SK-N-SH (cell line): ENCODE data around the gene SRGAP1. TPM values are rescaled to one million over a fixed set of nuclear protein-coding genes. Genes with fewer than 3 reads are reported as not detected.

Experiments
- CTCF ChIA-PET: fragments of 300-600, 350-600 bp; formaldehyde crosslinking; extraction: SDS; loops from one replicate; lab custom pipeline; 2021; lab: Yijun Ruan, JAX
- POLR2A ChIA-PET: fragments of 350-600 bp; sonication (Branson Sonifier 250); formaldehyde crosslinking; extraction: SDS; loops from one replicate; lab custom pipeline; 2020; ENCODE audit warnings: antibody characterized with exemption, inconsistent platforms; lab: Yijun Ruan, JAX
- DNase-seq: peaks from one replicate; pipeline ENCODE4 v3.0.0; 2012
- H2AFZ ChIP-seq: fragments of 200-600 bp; sonication (generic); 2 replicates; pipeline ENCODE4 v1.8.1; 2016; ENCODE audit warnings: antibody characterized with exemption, mild to moderate bottlenecking, low read depth
- H3F3A ChIP-seq: fragments of 200-600 bp; sonication (generic); replicated peaks from 2 replicates; pipeline ENCODE3; 2016; ENCODE audit warnings: antibody characterized with exemption, mild to moderate bottlenecking; ENCODE audit not compliant: insufficient read depth
- H3K27ac ChIP-seq, 2 experiments: fragments of 200-500 bp in 1 of 2; fragments of 200-600 bp in 1 of 2; sonication (Bioruptor generic) in 1 of 2; sonication (generic), shearing (Covaris generic) in 1 of 2; 2 replicates each; pipeline versions ENCODE4 v1.5.1 to v1.6.1; 2014 to 2016; ENCODE audit warnings: low read depth in 2 of 2, inconsistent platforms in 1 of 2, low read length in 1 of 2, mild to moderate bottlenecking in 1 of 2, mixed read lengths in 1 of 2
- H3K27me3 ChIP-seq: fragments of 200-600 bp; sonication (generic), shearing (Covaris generic); 2 replicates; pipeline ENCODE4 v1.6.1; 2016; ENCODE audit warnings: mixed run types; ENCODE audit not compliant: insufficient read depth
- H3K36me3 ChIP-seq, 2 experiments: fragments of 200-500 bp in 1 of 2; fragments of 200-600 bp in 1 of 2; sonication (Bioruptor generic) in 1 of 2; sonication (generic) in 1 of 2; replicated peaks in 1 of 2; 2 replicates each; pipeline versions ENCODE3 to v1.5.1; 2014 to 2016; ENCODE audit warnings: low read length in 1 of 2, mild to moderate bottlenecking in 1 of 2; ENCODE audit not compliant: insufficient read depth in 2 of 2, control insufficient read depth in 1 of 2
- H3K4me1 ChIP-seq, 2 experiments: fragments of 200-500 bp in 1 of 2; fragments of 200-600 bp in 1 of 2; sonication (Bioruptor generic) in 1 of 2; sonication (generic), shearing (Covaris generic) in 1 of 2; 2 replicates each; pipeline versions ENCODE4 v1.5.1 to v1.6.1; 2014 to 2016; ENCODE audit warnings: low read depth in 1 of 2, low read length in 1 of 2, mixed run types in 1 of 2; ENCODE audit not compliant: insufficient read depth in 2 of 2, control insufficient read depth in 1 of 2
- H3K4me2 ChIP-seq: fragments of 200-600 bp; sonication (generic), shearing (Covaris generic); 2 replicates; pipeline ENCODE4 v1.6.1; 2017; ENCODE audit warnings: mixed run types
- H3K4me3 ChIP-seq, 2 experiments: fragments of 200-500 bp in 1 of 2; fragments of 200-600 bp in 1 of 2; sonication (Bioruptor generic) in 1 of 2; sonication (generic), shearing (Covaris generic) in 1 of 2; 2 replicates each; pipeline versions ENCODE4 v1.5.1 to v1.8.1; 2014 to 2016; ENCODE audit warnings: low read depth in 2 of 2, inconsistent platforms in 1 of 2, low read length in 1 of 2, mild to moderate bottlenecking in 1 of 2, mixed read lengths in 1 of 2, moderate library complexity in 1 of 2
- H3K79me2 ChIP-seq: fragments of 200-600 bp; sonication (generic); 2 replicates; pipeline ENCODE4 v1.8.1; 2017; ENCODE audit warnings: mild to moderate bottlenecking; ENCODE audit not compliant: insufficient read depth
- H3K9ac ChIP-seq: fragments of 200-600 bp; sonication (generic); 2 replicates; pipeline ENCODE4 v1.6.1; 2017; ENCODE audit warnings: mixed run types
- H3K9me2 ChIP-seq: fragments of 200-600 bp; sonication (generic); 2 replicates; pipeline ENCODE4 v1.6.1; 2017; ENCODE audit warnings: mixed run types
- H3K9me3 ChIP-seq: fragments of 200-600 bp; sonication (generic); 2 replicates; pipeline ENCODE4 v1.6.1; 2017; ENCODE audit warnings: mixed run types, mild to moderate bottlenecking, moderate library complexity
- H4K20me1 ChIP-seq: fragments of 200-600 bp; sonication (generic); 2 replicates; pipeline ENCODE4 v1.6.1; 2017; ENCODE audit warnings: mild to moderate bottlenecking, mixed run types; ENCODE audit not compliant: insufficient read depth
- CHD2 ChIP-seq: fragments of 150-350 bp; IDR thresholded peaks from 2 replicates; pipeline ENCODE4 v1.6.1; 2018; ENCODE audit warnings: low read length; ENCODE audit not compliant: partially characterized antibody
- CTCF ChIP-seq: fragments of 200-600 bp; sonication (generic); IDR thresholded peaks from 2 replicates; pipeline ENCODE4 v1.6.1; 2017; ENCODE audit warnings: antibody characterized with exemption, mild to moderate bottlenecking, moderate library complexity
- EZH2phosphoT487 ChIP-seq: fragments of 200-600 bp; sonication (generic); IDR thresholded peaks from 2 replicates; pipeline ENCODE4 v1.6.1; 2017; ENCODE audit warnings: low read depth, mixed run types, mild to moderate bottlenecking, antibody characterized with exemption, moderate library complexity, borderline replicate concordance
- FOXJ3 ChIP-seq: sonication (generic); formaldehyde crosslinking; IDR thresholded peaks from 2 replicates; pipeline ENCODE4 v1.5.1; 2020; ENCODE audit warnings: mild to moderate bottlenecking, missing genetic modification reagents
- FOXM1 ChIP-seq: IDR thresholded peaks from 2 replicates; pipeline ENCODE4 v1.4.0; 2012; ENCODE audit warnings: low read depth, mild to moderate bottlenecking
- MAX ChIP-seq: IDR thresholded peaks from 2 replicates; pipeline ENCODE4 v1.4.0; 2012; ENCODE audit warnings: low read depth
- MEF2A ChIP-seq: IDR thresholded peaks from 2 replicates; pipeline ENCODE4 v1.4.0; 2012; ENCODE audit warnings: low read depth, borderline replicate concordance
- NRF1 ChIP-seq: IDR thresholded peaks from 2 replicates; pipeline ENCODE4 v1.6.1; 2012; ENCODE audit warnings: low read depth, mild to moderate bottlenecking, low read length
- PBX3 ChIP-seq: IDR thresholded peaks from 2 replicates; pipeline ENCODE4; 2012
- RCOR1 ChIP-seq: fragments of 150-350 bp; IDR thresholded peaks from 2 replicates; pipeline ENCODE4 v1.6.1; 2017; ENCODE audit warnings: antibody characterized with exemption, low read length
- RFX5 ChIP-seq: IDR thresholded peaks from 2 replicates; pipeline ENCODE4 v1.6.1; 2012; ENCODE audit warnings: mild to moderate bottlenecking, improper control_type of control experiment, low read length
- TEAD4 ChIP-seq: IDR thresholded peaks from 2 replicates; pipeline ENCODE4 v1.4.0; 2012; ENCODE audit warnings: mild to moderate bottlenecking, borderline replicate concordance; ENCODE audit not compliant: insufficient read depth
- USF1 ChIP-seq: IDR thresholded peaks from 2 replicates; pipeline ENCODE4 v1.4.0; 2012; ENCODE audit warnings: low read depth, borderline replicate concordance
- YY1 ChIP-seq: IDR thresholded peaks from 2 replicates; pipeline ENCODE4 v1.4.0; 2012; ENCODE audit warnings: low read depth, mild to moderate bottlenecking
- WGBS: methylation state at CpG from one replicate; pipeline ENCODE4 v1.1.6; 2017; ENCODE audit warnings: low lambda C conversion rate; 5-methylcytosine and 5-hydroxymethylcytosine counted together
- polyA plus RNA-seq, 3 experiments: library from polyadenylated mRNA; depleted of rRNA; stranded (reverse); fragments of >200 nt; gene quantifications; 2 replicates each; pipeline ENCODE4 v1.2.3, GENCODE V29; 2012
- TF ChIP-seq, protein P1 (sequence below): IDR thresholded peaks from 2 replicates; pipeline ENCODE4 v1.6.1; 2012; ENCODE audit warnings: mild to moderate bottlenecking, low read depth, low read length, moderate library complexity
- TF ChIP-seq, protein P2 (sequence below): IDR thresholded peaks from 2 replicates; pipeline ENCODE4 v1.4.0; 2012; ENCODE audit warnings: low read depth, borderline replicate concordance
- TF ChIP-seq, protein P3 (sequence below): fragments of 150-350 bp; IDR thresholded peaks from 2 replicates; pipeline ENCODE4 v1.6.1; 2017; ENCODE audit warnings: antibody characterized with exemption, low read length, low read depth, borderline replicate concordance

Gene SRGAP1
- polyA plus RNA-seq, 1 of the 3 experiments (the other 2 are of a cell fraction): 2.6 TPM

GRCh38 chr12:63823040-63823439 lies 21.5 kb upstream of the SRGAP1 start:
- no peaks in the 10 kb centered on the region for H4K20me1 ChIP-seq
- no peak overlapping the region for H3K4me3 ChIP-seq
- H3K4me1 ChIP-seq: no peaks in the 10 kb centered on the region
- no peaks in the 10 kb centered on the region for H3K9me2 ChIP-seq
- no peak overlapping the region for H2AFZ ChIP-seq
- CTCF ChIA-PET: interaction anchor here (0.9 to 1.5 kb wide), 4 partner anchors 14 to 434 kb away, joined by 3 to 9 read pairs (median 4); no protein-coding TSS in a partner anchor
- no peaks in the 10 kb centered on the region for H3K9me3 ChIP-seq
- H3K9ac ChIP-seq: no peak overlapping the region
- POLR2A ChIA-PET: no interaction called here
- no peaks in the 10 kb centered on the region for H3F3A ChIP-seq
- TF ChIP-seq RCOR1 (no peak), MAX (no peak), MEF2A (no peak), PBX3 (no peak), FOXM1 (no peak), YY1 (no peak), RFX5 (no peak), TEAD4 (no peak), NRF1 (no peak), CHD2 (no peak), CTCF (no peak), EZH2phosphoT487 (no peak), FOXJ3 (CRISPR knock-in tag) (no peak), USF1 (no peak)
- TF ChIP-seq, protein P1, sequence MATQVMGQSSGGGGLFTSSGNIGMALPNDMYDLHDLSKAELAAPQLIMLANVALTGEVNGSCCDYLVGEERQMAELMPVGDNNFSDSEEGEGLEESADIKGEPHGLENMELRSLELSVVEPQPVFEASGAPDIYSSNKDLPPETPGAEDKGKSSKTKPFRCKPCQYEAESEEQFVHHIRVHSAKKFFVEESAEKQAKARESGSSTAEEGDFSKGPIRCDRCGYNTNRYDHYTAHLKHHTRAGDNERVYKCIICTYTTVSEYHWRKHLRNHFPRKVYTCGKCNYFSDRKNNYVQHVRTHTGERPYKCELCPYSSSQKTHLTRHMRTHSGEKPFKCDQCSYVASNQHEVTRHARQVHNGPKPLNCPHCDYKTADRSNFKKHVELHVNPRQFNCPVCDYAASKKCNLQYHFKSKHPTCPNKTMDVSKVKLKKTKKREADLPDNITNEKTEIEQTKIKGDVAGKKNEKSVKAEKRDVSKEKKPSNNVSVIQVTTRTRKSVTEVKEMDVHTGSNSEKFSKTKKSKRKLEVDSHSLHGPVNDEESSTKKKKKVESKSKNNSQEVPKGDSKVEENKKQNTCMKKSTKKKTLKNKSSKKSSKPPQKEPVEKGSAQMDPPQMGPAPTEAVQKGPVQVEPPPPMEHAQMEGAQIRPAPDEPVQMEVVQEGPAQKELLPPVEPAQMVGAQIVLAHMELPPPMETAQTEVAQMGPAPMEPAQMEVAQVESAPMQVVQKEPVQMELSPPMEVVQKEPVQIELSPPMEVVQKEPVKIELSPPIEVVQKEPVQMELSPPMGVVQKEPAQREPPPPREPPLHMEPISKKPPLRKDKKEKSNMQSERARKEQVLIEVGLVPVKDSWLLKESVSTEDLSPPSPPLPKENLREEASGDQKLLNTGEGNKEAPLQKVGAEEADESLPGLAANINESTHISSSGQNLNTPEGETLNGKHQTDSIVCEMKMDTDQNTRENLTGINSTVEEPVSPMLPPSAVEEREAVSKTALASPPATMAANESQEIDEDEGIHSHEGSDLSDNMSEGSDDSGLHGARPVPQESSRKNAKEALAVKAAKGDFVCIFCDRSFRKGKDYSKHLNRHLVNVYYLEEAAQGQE: no peak
- TF ChIP-seq, protein P2, sequence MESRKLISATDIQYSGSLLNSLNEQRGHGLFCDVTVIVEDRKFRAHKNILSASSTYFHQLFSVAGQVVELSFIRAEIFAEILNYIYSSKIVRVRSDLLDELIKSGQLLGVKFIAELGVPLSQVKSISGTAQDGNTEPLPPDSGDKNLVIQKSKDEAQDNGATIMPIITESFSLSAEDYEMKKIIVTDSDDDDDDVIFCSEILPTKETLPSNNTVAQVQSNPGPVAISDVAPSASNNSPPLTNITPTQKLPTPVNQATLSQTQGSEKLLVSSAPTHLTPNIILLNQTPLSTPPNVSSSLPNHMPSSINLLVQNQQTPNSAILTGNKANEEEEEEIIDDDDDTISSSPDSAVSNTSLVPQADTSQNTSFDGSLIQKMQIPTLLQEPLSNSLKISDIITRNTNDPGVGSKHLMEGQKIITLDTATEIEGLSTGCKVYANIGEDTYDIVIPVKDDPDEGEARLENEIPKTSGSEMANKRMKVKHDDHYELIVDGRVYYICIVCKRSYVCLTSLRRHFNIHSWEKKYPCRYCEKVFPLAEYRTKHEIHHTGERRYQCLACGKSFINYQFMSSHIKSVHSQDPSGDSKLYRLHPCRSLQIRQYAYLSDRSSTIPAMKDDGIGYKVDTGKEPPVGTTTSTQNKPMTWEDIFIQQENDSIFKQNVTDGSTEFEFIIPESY: no peak
- TF ChIP-seq, protein P3, sequence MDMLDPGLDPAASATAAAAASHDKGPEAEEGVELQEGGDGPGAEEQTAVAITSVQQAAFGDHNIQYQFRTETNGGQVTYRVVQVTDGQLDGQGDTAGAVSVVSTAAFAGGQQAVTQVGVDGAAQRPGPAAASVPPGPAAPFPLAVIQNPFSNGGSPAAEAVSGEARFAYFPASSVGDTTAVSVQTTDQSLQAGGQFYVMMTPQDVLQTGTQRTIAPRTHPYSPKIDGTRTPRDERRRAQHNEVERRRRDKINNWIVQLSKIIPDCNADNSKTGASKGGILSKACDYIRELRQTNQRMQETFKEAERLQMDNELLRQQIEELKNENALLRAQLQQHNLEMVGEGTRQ: no peak
- WGBS: 65% methylated on average over 6 of the region's 6 CpGs
- no peak for DNase-seq
- H3K4me2 ChIP-seq: no peak overlapping the region
- H3K79me2 ChIP-seq: no peaks in the 10 kb centered on the region
- no peaks in the 10 kb centered on the region for H3K27me3 ChIP-seq
- no peak overlapping the region for H3K27ac ChIP-seq
- H3K36me3 ChIP-seq: no peaks in the 10 kb centered on the region
